ENCODE results near the gene AQP12A. TPM values are rescaled to one million over a fixed set of nuclear protein-coding genes. Genes with fewer than 3 reads are reported as not detected.

AQP12A gene
- total and polyA plus RNA-seq, 10 of the 15 experiments (the other 5 are each of a cell fraction or from before 2014, with no cell fraction given): not detected

DNA sequence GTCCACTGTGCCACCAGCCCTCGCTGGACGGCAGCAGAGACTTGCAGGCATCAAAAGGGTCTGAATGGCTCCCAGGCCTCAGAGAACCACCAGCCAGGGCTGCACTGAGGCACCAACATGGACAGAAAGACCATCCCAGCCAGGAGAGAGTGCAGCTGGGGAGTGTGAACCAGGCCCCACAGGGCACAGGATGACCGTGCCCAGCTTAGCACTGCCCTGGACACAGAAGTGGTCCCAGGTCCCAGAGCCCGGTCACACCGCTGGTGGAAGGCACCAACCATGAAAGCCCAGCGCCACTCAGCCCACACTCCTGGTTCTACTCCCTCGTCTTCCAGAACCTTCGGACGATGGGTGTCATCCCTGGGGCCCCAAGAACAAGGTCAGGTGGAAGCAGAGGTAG, 20.5 kb downstream of the AQP12A start:
- Histone ChIP-seq H3K79me2 (ENCODE audit: control insufficient read depth, insufficient read depth, low read length) (no peaks in the 10 kb centered on the region), H2AFZ (ENCODE audit: control insufficient read depth, low read depth, low read length) (no peak overlapping the region), H3K27ac (ENCODE audit: control insufficient read depth, insufficient read depth) (no peak overlapping the region), H3K4me3 (no peak overlapping the region), H3K9ac (ENCODE audit: control insufficient read depth, insufficient read depth, low read length) (no peak overlapping the region), H3K36me3 (ENCODE audit: control insufficient read depth in 2 of 2, insufficient read depth in 2 of 2, low read length in 1 of 2) (no peaks in the 10 kb centered on the region), H3K27me3 (replicated peaks in 1 of 2; ENCODE audit: control insufficient read depth in 2 of 2, insufficient read depth in 2 of 2, low read length in 1 of 2) (no peaks in the 10 kb centered on the region; a peak in 2 of 4 replicates), H3K4me2 (ENCODE audit: control insufficient read depth, insufficient read depth) (no peak overlapping the region), H3K9me3 (replicated peaks; ENCODE audit: control insufficient read depth, insufficient read depth, low read length) (no peaks in the 10 kb centered on the region), H3K4me1 (ENCODE audit: control insufficient read depth, insufficient read depth, low read length) (no peaks in the 10 kb centered on the region), H4K20me1 (ENCODE audit: control insufficient read depth, insufficient read depth) (no peaks in the 10 kb centered on the region)
- DNase-seq (ENCODE audit: low read depth, low spot score): no peak
- ChIA-PET POLR2A (no interaction called here), CTCF (no interaction called here), SMC1A (ENCODE audit: uncharacterized antibody, unreplicated experiment) (no interaction called here), RAD21 (ENCODE audit: unreplicated experiment) (no interaction called here)
- intact Hi-C loops (cut with micrococcal nuclease; ENCODE audit: unreplicated experiment) (no loop called here), in situ Hi-C loops (cut with MboI) (no loop called here)
- no peak for FAIRE-seq
- no peak for TF ChIP-seq TCF7 (IDR thresholded peaks at IDR 0.05; ENCODE audit: borderline replicate concordance)
- TF ChIP-seq, protein P1, sequence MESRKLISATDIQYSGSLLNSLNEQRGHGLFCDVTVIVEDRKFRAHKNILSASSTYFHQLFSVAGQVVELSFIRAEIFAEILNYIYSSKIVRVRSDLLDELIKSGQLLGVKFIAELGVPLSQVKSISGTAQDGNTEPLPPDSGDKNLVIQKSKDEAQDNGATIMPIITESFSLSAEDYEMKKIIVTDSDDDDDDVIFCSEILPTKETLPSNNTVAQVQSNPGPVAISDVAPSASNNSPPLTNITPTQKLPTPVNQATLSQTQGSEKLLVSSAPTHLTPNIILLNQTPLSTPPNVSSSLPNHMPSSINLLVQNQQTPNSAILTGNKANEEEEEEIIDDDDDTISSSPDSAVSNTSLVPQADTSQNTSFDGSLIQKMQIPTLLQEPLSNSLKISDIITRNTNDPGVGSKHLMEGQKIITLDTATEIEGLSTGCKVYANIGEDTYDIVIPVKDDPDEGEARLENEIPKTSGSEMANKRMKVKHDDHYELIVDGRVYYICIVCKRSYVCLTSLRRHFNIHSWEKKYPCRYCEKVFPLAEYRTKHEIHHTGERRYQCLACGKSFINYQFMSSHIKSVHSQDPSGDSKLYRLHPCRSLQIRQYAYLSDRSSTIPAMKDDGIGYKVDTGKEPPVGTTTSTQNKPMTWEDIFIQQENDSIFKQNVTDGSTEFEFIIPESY (IDR thresholded peaks at IDR 0.05): no peak
- no peak for TF ChIP-seq JUNB (IDR thresholded peaks at IDR 0.05)
- no peak for TF ChIP-seq CBFB (IDR thresholded peaks at IDR 0.05; ENCODE audit: low read depth)
- no peak for ATAC-seq
- BruUV-seq (replicated peaks): no TSS peak
- 32% methylated on average over 9 of the region's 9 CpGs for WGBS (ENCODE audit: insufficient coverage, insufficient replicate concordance, low lambda C conversion rate, missing lambda C conversion rate)

DNA sequence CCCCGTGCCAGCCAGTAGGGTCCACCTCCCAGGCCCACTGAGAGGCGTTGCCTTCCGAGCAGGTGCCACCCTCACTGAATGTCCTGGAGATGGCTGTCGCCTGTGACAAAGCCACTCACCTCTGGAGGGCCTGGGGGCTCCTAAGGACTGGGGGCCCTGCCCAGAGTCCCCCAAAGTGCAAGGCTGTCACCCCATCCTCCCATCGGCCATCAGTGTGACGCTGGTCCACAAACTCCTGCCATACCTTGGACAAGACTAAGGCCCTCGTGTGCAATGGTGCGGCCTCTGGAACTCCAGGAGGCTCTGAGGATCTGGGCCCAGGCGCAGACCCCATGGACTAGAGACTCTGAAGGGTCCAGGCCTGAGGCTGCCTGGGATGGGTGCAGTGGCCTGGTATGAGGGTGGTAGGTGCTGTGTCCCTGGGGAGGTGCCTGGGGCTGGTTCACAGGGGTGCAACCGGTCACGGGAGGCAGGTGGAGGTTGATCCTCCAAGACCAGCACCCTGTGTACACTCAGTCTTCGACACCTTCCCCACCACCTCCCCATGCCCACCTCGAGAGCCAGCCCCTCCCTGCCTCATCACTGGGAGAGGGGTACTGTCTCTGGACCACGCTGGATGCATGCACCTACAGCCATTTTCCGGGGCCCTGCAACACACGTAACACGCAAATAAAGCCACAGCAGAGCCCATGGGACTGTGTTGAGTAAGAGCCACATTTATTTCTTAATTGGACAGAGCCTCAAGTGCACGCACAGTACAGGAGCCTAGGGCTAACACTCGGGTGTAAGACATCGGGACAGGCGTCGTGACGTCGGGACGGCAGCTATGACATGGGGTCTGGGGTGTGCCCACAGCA, 21.6 kb downstream of the AQP12A start:
- BruUV-seq (replicated peaks): no TSS peak
- DNase-seq (ENCODE audit: low read depth, low spot score) (no peak), FAIRE-seq (no peak), ATAC-seq (no peak)
- no peaks in the 10 kb centered on the region for H4K20me1 ChIP-seq (ENCODE audit: control insufficient read depth, insufficient read depth)
- H3K27ac ChIP-seq (ENCODE audit: control insufficient read depth, insufficient read depth): no peak overlapping the region
- no peak overlapping the region for H3K4me3 ChIP-seq
- H3K9ac ChIP-seq (ENCODE audit: control insufficient read depth, insufficient read depth, low read length): no peak overlapping the region
- no peaks in the 10 kb centered on the region for H3K79me2 ChIP-seq (ENCODE audit: control insufficient read depth, insufficient read depth, low read length)
- no peaks in the 10 kb centered on the region for H3K4me1 ChIP-seq (ENCODE audit: control insufficient read depth, insufficient read depth, low read length)
- ChIA-PET CTCF (no interaction called here), POLR2A (no interaction called here), RAD21 (ENCODE audit: unreplicated experiment) (no interaction called here), SMC1A (ENCODE audit: uncharacterized antibody, unreplicated experiment) (no interaction called here)
- in situ Hi-C loops (cut with MboI) (no loop called here), intact Hi-C loops (cut with micrococcal nuclease; ENCODE audit: unreplicated experiment) (no loop called here)
- H3K36me3 ChIP-seq (ENCODE audit: control insufficient read depth in 2 of 2, insufficient read depth in 2 of 2, low read length in 1 of 2): no peaks in the 10 kb centered on the region
- no peak overlapping the region for H2AFZ ChIP-seq (ENCODE audit: control insufficient read depth, low read depth, low read length)
- no peaks in the 10 kb centered on the region; a peak in 2 of 4 replicates for H3K27me3 ChIP-seq (replicated peaks in 1 of 2; ENCODE audit: control insufficient read depth in 2 of 2, insufficient read depth in 2 of 2, low read length in 1 of 2)
- no peaks in the 10 kb centered on the region for H3K9me3 ChIP-seq (replicated peaks; ENCODE audit: control insufficient read depth, insufficient read depth, low read length)
- no peak overlapping the region for H3K4me2 ChIP-seq (ENCODE audit: control insufficient read depth, insufficient read depth)
- 28% methylated on average over 23 of the region's 25 CpGs for whole genome bisulfite sequencing (ENCODE audit: insufficient coverage, insufficient replicate concordance, low lambda C conversion rate, missing lambda C conversion rate)
- TF ChIP-seq, protein P2, sequence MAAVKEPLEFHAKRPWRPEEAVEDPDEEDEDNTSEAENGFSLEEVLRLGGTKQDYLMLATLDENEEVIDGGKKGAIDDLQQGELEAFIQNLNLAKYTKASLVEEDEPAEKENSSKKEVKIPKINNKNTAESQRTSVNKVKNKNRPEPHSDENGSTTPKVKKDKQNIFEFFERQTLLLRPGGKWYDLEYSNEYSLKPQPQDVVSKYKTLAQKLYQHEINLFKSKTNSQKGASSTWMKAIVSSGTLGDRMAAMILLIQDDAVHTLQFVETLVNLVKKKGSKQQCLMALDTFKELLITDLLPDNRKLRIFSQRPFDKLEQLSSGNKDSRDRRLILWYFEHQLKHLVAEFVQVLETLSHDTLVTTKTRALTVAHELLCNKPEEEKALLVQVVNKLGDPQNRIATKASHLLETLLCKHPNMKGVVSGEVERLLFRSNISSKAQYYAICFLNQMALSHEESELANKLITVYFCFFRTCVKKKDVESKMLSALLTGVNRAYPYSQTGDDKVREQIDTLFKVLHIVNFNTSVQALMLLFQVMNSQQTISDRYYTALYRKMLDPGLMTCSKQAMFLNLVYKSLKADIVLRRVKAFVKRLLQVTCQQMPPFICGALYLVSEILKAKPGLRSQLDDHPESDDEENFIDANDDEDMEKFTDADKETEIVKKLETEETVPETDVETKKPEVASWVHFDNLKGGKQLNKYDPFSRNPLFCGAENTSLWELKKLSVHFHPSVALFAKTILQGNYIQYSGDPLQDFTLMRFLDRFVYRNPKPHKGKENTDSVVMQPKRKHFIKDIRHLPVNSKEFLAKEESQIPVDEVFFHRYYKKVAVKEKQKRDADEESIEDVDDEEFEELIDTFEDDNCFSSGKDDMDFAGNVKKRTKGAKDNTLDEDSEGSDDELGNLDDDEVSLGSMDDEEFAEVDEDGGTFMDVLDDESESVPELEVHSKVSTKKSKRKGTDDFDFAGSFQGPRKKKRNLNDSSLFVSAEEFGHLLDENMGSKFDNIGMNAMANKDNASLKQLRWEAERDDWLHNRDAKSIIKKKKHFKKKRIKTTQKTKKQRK (IDR thresholded peaks at IDR 0.05; ENCODE audit: low read depth, low read length): no peak
- TF ChIP-seq CBFB (IDR thresholded peaks at IDR 0.05; ENCODE audit: low read depth): no peak
- TF ChIP-seq, protein P3, sequence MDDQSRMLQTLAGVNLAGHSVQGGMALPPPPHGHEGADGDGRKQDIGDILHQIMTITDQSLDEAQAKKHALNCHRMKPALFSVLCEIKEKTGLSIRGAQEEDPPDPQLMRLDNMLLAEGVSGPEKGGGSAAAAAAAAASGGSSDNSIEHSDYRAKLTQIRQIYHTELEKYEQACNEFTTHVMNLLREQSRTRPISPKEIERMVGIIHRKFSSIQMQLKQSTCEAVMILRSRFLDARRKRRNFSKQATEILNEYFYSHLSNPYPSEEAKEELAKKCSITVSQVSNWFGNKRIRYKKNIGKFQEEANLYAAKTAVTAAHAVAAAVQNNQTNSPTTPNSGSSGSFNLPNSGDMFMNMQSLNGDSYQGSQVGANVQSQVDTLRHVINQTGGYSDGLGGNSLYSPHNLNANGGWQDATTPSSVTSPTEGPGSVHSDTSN (IDR thresholded peaks at IDR 0.05; ENCODE audit: insufficient replicate concordance, low read depth, low read length): no peak
- no peak for TF ChIP-seq HDGF (IDR thresholded peaks at IDR 0.05)
- no peak for TF ChIP-seq CEBPB (IDR thresholded peaks at IDR 0.05; ENCODE audit: borderline replicate concordance in 1 of 2, low read depth in 2 of 2, low read length in 2 of 2)
- no peak for TF ChIP-seq BACH1 (IDR thresholded peaks at IDR 0.05; ENCODE audit: borderline replicate concordance)
